Activated CD4-positive, alpha-beta memory T cell treated with anti-CD3 and anti-CD28 coated beads, Interleukin-2, amount 10 ng/mL, durations not matched to agents 7 days and 5 days (primary cell): ENCODE data around the gene FBXO17. TPM values are rescaled to one million over a fixed set of nuclear protein-coding genes. Genes with fewer than 3 reads are reported as not detected.

ENCODE experiments used
- total RNA-seq, 2 experiments: library from RNA; stranded (reverse); gene quantifications; one replicate each; pipeline ENCODE4 v1.2.3, GENCODE V29; 2021

FBXO17 gene
- total RNA-seq, 2 experiments from 2014 or later, result 0.20 TPM; not detected in 1

Other genes starting within 250 kb of the FBXO17 start
- gene CAPN12, start 231.3 kb downstream of the FBXO17 start, total RNA-seq, result 10 to 100 TPM; 22.9 to 24.9 TPM
- gene LGALS7, start 202.2 kb downstream of the FBXO17 start, total RNA-seq, result not detected
- not detected for gene LGALS7B, start 186.5 kb downstream of the FBXO17 start, total RNA-seq
- gene LGALS4, start 162.8 kb downstream of the FBXO17 start, total RNA-seq, result under 1 TPM; 0.81 to 0.93 TPM
- 100 to 1,000 TPM; 188 to 195 TPM for gene ECH1, start 143.9 kb downstream of the FBXO17 start, total RNA-seq
- gene HNRNPL, start 125.8 kb downstream of the FBXO17 start, total RNA-seq, result 100 to 1,000 TPM; 457 to 464 TPM
- gene RINL, start 97.5 kb downstream of the FBXO17 start, total RNA-seq, result 10 to 100 TPM; 79.9 to 82.2 TPM
- gene SIRT2, start 76.1 kb downstream of the FBXO17 start, total RNA-seq, result 10 to 100 TPM; 51.4 to 53.2 TPM
- 10 to 100 TPM; 40.2 to 40.8 TPM for gene NFKBIB, start 75.8 kb downstream of the FBXO17 start, total RNA-seq
- gene CCER2, start 63.6 kb downstream of the FBXO17 start, total RNA-seq, result under 1 TPM; 0.80 to 0.83 TPM
- gene SARS2, start 45.0 kb downstream of the FBXO17 start, total RNA-seq, result 10 to 100 TPM; 28.4 to 32.7 TPM
- gene MRPS12, start 44.8 kb downstream of the FBXO17 start, total RNA-seq, result 10 to 100 TPM; 44.6 to 48.5 TPM
- under 1 TPM in 1 of 2 experiments, not detected in 1; 0.18 TPM for gene FBXO27, start 56.8 kb upstream of the FBXO17 start, total RNA-seq
- not detected for gene ACP7, start 108.6 kb upstream of the FBXO17 start, total RNA-seq
- 10 to 100 TPM; 16.2 to 19.6 TPM for gene PAK4, start 150.0 kb upstream of the FBXO17 start, total RNA-seq
- gene NCCRP1, start 221.2 kb upstream of the FBXO17 start, total RNA-seq, result not detected
- not detected for gene SYCN, start 228.5 kb upstream of the FBXO17 start, total RNA-seq